ENCODE results near the gene PGPEP1.
"Not testable (repeated sequence)": the region's sequence is repeated elsewhere in the genome, so short reads cannot be mapped to it uniquely, and the experiment has no call there.

PGPEP1 gene

GRCh38 chr19:18308051-18308947, 32.1 kb upstream of the PGPEP1 start:
- DNase-seq, result no peak

- DNase-seq, result no peak
Observed at GRCh38 chr19:18308948-18309325, 31.5 kb upstream of the PGPEP1 start.

- DNase-seq, result no peak
Observed at GRCh38 chr19:18309525-18310064, 30.8 kb upstream of the PGPEP1 start.

GRCh38 chr19:18310118-18310909, 30.1 kb upstream of the PGPEP1 start:
- DNase-seq, result no peak

- no peak for DNase-seq
Observed at GRCh38 chr19:18310966-18311365, 29.4 kb upstream of the PGPEP1 start.

DNA sequence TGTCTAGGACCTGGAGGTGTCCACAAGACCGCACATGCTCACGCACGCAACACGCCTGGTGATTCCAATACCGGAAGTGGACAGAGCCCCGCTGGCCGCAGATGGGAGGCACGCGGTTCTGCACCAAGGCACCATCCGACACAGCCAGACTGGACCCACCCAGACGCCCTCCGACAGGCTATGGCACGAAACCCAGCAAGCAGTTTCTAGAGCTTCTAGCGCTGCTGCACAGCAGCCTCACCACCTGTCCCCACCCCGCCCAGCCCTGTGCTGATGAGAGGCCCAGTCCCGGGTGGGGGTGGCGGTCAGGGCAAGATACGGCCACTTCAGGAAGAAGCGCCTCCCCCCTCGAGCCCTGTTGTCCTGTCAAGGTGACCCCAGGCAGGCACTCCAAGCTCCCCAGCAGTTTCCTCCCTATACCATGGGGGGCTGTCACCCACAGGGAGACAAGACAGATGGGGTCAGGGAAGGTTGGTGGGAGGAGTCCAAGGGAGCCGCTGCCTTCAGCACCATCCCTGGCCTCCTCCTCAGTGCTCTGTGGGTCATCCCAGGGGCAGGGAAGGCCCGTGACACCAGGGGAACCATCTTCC, 28.8 kb upstream of the PGPEP1 start:
- DNase-seq, result no peak

- no peak for DNase-seq
Observed at GRCh38 chr19:18312092-18312534, 28.3 kb upstream of the PGPEP1 start.

DNA sequence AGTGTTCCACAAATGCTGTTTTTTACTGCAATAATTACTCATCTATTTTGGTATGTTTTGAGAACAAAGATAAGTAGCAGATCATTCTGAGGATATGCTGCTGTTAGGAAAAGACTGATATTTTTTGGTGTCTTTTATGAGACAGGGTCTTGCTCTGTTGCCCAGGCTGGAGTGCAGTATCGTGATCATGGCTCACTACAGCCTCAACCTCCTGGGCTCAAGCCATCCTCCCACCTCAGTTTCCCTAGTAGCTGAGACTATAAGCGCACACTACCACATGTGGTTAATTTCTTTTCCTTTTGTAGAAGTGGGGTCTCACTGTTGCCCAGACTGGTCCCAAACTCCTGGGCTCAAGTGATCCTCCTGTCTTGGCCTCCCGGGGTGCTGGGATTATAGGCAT, 27.0 kb upstream of the PGPEP1 start:
- DNase-seq, result no peak

DNA sequence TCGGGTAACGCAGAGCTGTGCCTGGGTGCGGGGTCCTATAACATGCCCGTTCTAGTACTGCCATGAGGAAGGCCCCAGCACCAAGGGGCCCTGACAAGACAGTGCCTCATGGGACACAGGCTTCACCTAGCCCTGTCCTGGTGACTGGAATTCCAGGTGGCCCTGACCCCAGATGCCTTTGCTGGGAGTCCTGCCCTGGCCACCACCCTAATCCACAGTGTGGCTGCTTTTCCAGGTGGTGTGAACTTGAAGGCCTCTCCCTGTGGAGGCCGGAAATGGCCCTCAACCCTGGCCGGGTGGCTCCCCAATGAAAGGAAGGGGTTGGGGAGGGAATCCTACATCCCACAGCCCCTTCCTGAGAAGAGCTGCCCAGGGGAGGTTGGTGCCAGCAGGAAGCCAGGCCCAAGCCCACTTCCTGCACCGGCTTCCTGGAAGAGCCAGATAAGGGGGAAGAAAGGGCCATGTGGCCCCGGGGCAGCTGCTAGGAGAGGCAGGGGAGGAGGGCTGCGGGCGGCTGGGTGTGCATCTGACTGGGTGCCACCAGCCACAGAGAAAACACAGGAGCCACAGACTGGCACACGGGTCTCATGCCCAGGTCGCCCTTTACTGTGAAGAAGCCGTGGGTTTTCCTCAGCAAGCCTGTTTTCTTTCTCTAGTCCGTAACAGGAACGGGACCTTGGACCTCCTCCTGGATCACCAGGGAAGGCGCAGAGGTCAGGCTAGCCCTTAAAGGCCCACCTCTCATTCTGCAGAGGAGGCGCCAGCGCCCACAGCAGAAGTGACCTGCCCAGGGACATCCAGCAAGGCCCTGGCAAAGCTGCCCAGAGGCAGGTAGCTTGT, 22.2 kb upstream of the PGPEP1 start:
- DNase-seq, result peak in 3 of 5 donors; percentile 35 to 78 (median 46)

DNA sequence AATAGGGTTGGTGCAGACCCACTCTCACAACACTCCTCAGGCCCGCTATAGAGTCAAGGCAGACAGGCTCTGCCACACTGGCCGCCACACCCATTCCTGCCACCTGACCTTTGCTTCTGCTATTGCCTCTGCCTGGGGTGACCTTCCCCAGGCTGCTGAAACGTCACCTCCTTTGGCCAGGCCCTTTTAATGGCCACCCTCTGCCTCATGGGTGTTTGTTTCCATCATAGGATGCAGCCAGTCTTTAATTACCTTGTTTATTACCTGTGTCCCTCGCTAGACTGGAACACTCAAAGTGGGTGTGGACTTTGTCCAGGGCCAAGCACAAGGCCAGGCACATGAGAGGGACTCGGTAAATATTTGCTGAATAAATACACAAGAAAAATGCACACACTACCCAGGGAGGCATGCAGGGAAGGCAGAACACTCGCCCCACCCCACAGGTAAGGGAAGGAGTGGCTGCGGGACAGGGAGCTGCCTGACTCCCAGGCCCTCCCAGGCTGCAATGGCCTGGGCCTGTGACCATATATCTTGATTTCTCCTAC, 20.7 kb upstream of the PGPEP1 start:
- DNase-seq, result no peak

- no peak for DNase-seq
Observed at GRCh38 chr19:18320865-18321733, 19.3 kb upstream of the PGPEP1 start.

DNA sequence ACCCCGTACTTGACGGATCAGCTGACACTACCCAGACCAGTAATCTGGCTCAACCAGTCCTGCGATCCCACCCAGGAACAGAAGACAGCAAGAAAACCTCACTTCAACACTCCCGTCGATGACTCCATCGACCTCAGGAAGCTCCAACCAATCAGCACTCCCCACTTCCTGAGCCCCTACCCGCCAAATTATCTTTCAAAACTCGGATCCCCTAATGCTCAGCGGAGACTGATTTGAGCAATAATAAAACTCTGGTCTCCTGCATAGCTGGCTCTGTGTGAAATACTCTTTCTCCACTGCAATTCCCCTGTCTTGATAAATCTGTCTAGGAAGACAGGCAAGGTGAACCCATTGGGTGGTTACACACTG, 18.7 kb upstream of the PGPEP1 start:
- peak in 1 of 5 donors; percentile 50 for DNase-seq

GRCh38 chr19:18322318-18322758, 18.1 kb upstream of the PGPEP1 start:
- peak in 1 of 5 donors; percentile 59 for DNase-seq

GRCh38 chr19:18322759-18323460, 17.5 kb upstream of the PGPEP1 start, which contains the start of gene LSM4:
LSM4 (minus strand) TSS chr19:18323076; CDS start chr19:18323020, 56 bp downstream.
- DNase-seq, result peak; percentile 98 to 100 (median 99)

DNA sequence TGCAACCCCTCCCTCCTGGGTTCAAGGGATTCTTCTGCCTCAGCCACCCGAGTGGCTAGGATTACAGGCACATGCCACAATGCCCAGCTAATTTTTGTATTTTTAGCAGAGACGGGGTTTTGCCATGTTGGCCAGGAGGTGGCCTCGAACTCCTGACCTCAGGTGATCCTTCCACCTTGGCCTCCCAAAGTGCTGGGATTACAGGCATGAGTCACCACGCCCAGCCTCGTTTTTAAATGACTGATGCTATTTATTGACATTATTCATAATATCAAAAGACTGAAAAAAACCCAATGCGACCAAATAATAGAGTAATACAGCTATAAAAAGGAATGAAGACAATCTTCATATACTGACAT, 16.0 kb upstream of the PGPEP1 start:
- DNase-seq, result not testable (repeated sequence)

- DNase-seq, result no peak
Observed at GRCh38 chr19:18326772-18327171, 13.6 kb upstream of the PGPEP1 start.

GRCh38 chr19:18328340-18329034, 11.9 kb upstream of the PGPEP1 start:
- peak; percentile 64 to 93 (median 80) for DNase-seq

GRCh38 chr19:18329035-18329376, 11.4 kb upstream of the PGPEP1 start:
- no peak for DNase-seq

- DNase-seq, result no peak
Observed at GRCh38 chr19:18330868-18331267, 9.5 kb upstream of the PGPEP1 start.

Data from T-helper 1 cell (primary cell).